CD14-positive monocyte (primary cell): ENCODE measurements around the gene PNMA1. TPM values are rescaled to one million over a fixed set of nuclear protein-coding genes. Genes with fewer than 3 reads are reported as not detected.

Experiments used
- DNase-seq, 3 donors: peaks; one replicate each; pipeline ENCODE4 v3.0.0-alpha.2; 2011 to 2022
- H2AFZ ChIP-seq: 2 replicates; pipeline ENCODE4 v1.6.0; 2012; ENCODE audit warnings: mild to moderate bottlenecking, low read depth, low read length, inconsistent platforms; ENCODE audit not compliant: insufficient read depth, poor library complexity, severe bottlenecking
- H3K27ac ChIP-seq, 2 donors: 1 replicate in 1 of 2; 2 replicates in 1 of 2; pipeline ENCODE4 v1.5.1; 2012 to 2013; ENCODE audit warnings: low read length in 2 of 2, control low read depth in 1 of 2, inconsistent platforms in 1 of 2, low read depth in 1 of 2, mild to moderate bottlenecking in 1 of 2
- H3K27me3 ChIP-seq, 2 donors: one replicate each; pipeline versions ENCODE4 v1.6.0 to v1.6.1; 2011 to 2013; ENCODE audit warnings: low read length in 2 of 2; ENCODE audit not compliant: control insufficient read depth in 2 of 2, insufficient read depth in 2 of 2
- H3K36me3 ChIP-seq, 2 donors: replicated peaks in 1 of 2; 1 replicate in 1 of 2; 2 replicates in 1 of 2; pipeline versions ENCODE4 v1.5.1 to v1.6.1; 2012 to 2013; ENCODE audit warnings: low read length in 2 of 2, control low read depth in 1 of 2, inconsistent platforms in 1 of 2, mild to moderate bottlenecking in 1 of 2; ENCODE audit not compliant: insufficient read depth in 2 of 2, control insufficient read depth in 1 of 2
- H3K4me1 ChIP-seq, 2 donors: 1 replicate in 1 of 2; 2 replicates in 1 of 2; pipeline versions ENCODE4 v1.5.1 to v1.6.1; 2012 to 2013; ENCODE audit warnings: low read length in 2 of 2, control low read depth in 1 of 2, inconsistent platforms in 1 of 2, mild to moderate bottlenecking in 1 of 2, moderate library complexity in 1 of 2; ENCODE audit not compliant: insufficient read depth in 2 of 2, control insufficient read depth in 1 of 2
- H3K4me2 ChIP-seq: replicated peaks from 2 replicates; pipeline ENCODE3; 2012; ENCODE audit warnings: low read length, moderate library complexity, mild to moderate bottlenecking; ENCODE audit not compliant: poor library complexity, severe bottlenecking; ENCODE audit errors: extremely low read depth
- H3K4me3 ChIP-seq, 3 experiments: fragments of 200-600 bp in 1 of 3; sonication (generic) in 1 of 3; replicated peaks in 1 of 3; 1 replicate in 2 of 3; 2 replicates in 1 of 3; pipeline ENCODE4 v1.5.1; 2011 to 2013; ENCODE audit warnings: low read length in 3 of 3, mild to moderate bottlenecking in 3 of 3, control low read depth in 2 of 3, low read depth in 2 of 3, inconsistent platforms in 1 of 3, moderate library complexity in 1 of 3
- H3K79me2 ChIP-seq: 2 replicates; pipeline ENCODE4 v1.6.0; 2012; ENCODE audit warnings: mild to moderate bottlenecking, control low read depth, inconsistent platforms, low read length, moderate library complexity; ENCODE audit not compliant: insufficient read depth
- H3K9ac ChIP-seq: 2 replicates; pipeline ENCODE4 v1.6.0; 2017; ENCODE audit warnings: low read length, mild to moderate bottlenecking; ENCODE audit not compliant: insufficient read depth, poor library complexity, severe bottlenecking
- H3K9me3 ChIP-seq, 2 donors: replicated peaks in 1 of 2; 1 replicate in 1 of 2; 2 replicates in 1 of 2; pipeline versions ENCODE4 v1.5.1 to v1.6.1; 2012 to 2013; ENCODE audit warnings: low read length in 2 of 2, control low read depth in 1 of 2; ENCODE audit not compliant: control insufficient read depth in 1 of 2, insufficient read depth in 1 of 2
- H4K20me1 ChIP-seq: 2 replicates; pipeline ENCODE4 v1.6.0; 2012; ENCODE audit warnings: mild to moderate bottlenecking, low read length, control low read depth, moderate library complexity; ENCODE audit not compliant: insufficient read depth
- H3K27ac Mint-ChIP-seq, 7 donors: one replicate each; pipeline ENCODE4 v1.8.0; 2020; ENCODE audit warnings: mild to moderate bottlenecking in 7 of 7, mixed read lengths in 7 of 7, moderate library complexity in 6 of 7, inconsistent platforms in 2 of 7
- H3K27me3 Mint-ChIP-seq, 3 donors: one replicate each; pipeline ENCODE4 v1.8.0; 2021 to 2022; ENCODE audit warnings: low read depth in 3 of 3, mild to moderate bottlenecking in 3 of 3, mixed read lengths in 3 of 3, moderate library complexity in 3 of 3, inconsistent platforms in 1 of 3
- H3K36me3 Mint-ChIP-seq, 2 donors: one replicate each; pipeline ENCODE4 v1.8.0; 2020; ENCODE audit warnings: mixed read lengths in 2 of 2, inconsistent platforms in 1 of 2, mild to moderate bottlenecking in 1 of 2
- H3K4me1 Mint-ChIP-seq: one replicate; pipeline ENCODE4 v1.8.0; 2020; ENCODE audit warnings: mild to moderate bottlenecking, mixed read lengths
- H3K4me3 Mint-ChIP-seq, 2 donors: one replicate each; pipeline ENCODE4 v1.8.0; 2020; ENCODE audit warnings: mild to moderate bottlenecking in 2 of 2, mixed read lengths in 2 of 2, moderate library complexity in 1 of 2
- H3K9me3 Mint-ChIP-seq, 7 donors: one replicate each; pipeline ENCODE4 v1.8.0; 2020 to 2022; ENCODE audit warnings: mixed read lengths in 7 of 7, mild to moderate bottlenecking in 6 of 7, moderate library complexity in 6 of 7, inconsistent platforms in 2 of 7
- WGBS: methylation state at CpG from one replicate; pipeline ENCODE4 v1.1.5; 2013; ENCODE audit warnings: missing lambda C conversion rate; ENCODE audit not compliant: insufficient coverage; 5-methylcytosine and 5-hydroxymethylcytosine counted together
- intact Hi-C, 2 donors: fragments of 100-400 bp; cut with micrococcal nuclease; formaldehyde crosslinking; loops; one replicate each; pipeline versions ENCODE4 v1.15.0 to v1.15.1; 2023
- polyA plus RNA-seq, 3 donors: library from polyadenylated mRNA; depleted of rRNA in 1 of 3; unstranded in 2 of 3; stranded (reverse) in 1 of 3; fragments of 300-500 nt in 2 of 3; fragments of >200 nt in 1 of 3; fragmentation: Illumina TruSeq in 2 of 3; gene quantifications; 1 replicate in 2 of 3; 2 replicates in 1 of 3; pipeline ENCODE4 v1.2.3, GENCODE V29; 2012 to 2021
- TF ChIP-seq, protein P1 (sequence below): fragments of 200-600 bp; IDR thresholded peaks from one replicate; pipeline ENCODE4 v1.8.0; 2022; ENCODE audit warnings: antibody characterized with exemption, mild to moderate bottlenecking

PNMA1 gene
- polyA plus RNA-seq, 3 donors, result 2.4 to 6.4 (median 4.4) TPM

DNA sequence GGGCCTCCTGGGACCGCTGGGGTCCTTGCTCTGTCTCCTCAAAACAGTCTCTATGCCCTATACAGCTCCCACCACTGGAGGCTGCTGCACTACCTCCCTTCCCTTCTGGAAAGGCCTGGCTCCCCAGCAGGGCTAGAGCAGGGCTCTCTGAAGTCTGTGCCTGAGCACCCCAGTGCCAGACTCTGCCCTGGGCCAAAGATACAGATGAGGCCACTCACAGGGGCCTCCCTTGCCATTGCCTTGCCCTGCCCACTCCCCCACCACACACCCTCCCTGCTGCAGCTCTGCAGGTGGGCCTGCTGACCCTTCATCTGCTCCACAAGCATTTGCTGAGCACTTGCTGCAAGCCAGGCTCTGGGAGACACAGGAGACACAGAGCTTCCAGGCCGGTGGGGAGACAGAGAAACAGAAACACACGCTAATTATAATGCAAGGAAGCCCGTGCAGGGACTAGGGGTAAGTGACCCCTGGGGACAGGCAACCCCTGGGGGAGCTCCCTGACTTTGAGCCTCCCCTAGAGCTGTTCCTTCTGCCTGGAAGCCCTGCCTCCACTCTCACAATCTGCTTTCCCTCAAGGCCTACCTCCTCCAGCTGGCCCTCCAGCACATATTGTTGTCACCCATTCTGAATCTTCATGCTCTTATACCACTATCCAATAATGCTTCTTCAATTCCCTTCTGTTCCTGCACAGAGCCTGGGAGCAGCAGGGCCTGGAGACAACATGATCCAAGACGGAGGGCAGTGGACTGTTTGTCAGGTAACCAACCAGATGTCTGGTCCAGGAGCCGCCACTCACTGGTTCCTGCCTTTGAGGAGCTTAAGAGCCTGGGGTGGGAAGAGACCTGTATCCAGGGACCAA lies 32.6 kb upstream of the PNMA1 start:
- H3K27me3 Mint-ChIP-seq, result no peaks in the 10 kb centered on the region
- Histone ChIP-seq H3K27me3 (no peaks in the 10 kb centered on the region), H3K4me2 (no peak overlapping the region), H3K4me3 (no peak overlapping the region), H3K9ac (no peak overlapping the region), H3K4me1 (peaks cover 83 to 96% of the 10 kb centered on the region in 2 donors), H4K20me1 (peaks cover 100% of the 10 kb centered on the region), H3K79me2 (peaks cover 100% of the 10 kb centered on the region), H3K27ac (peak overlapping the region; percentile 8 to 93), H2AFZ (no peak overlapping the region), H3K9me3 (no peaks in the 10 kb centered on the region), H3K36me3 (peaks cover 0 to 6% of the 10 kb centered on the region in 2 donors)
- peak overlapping the region in 1 of 2 donors; percentile 36 for H3K4me3 Mint-ChIP-seq
- peak in 1 of 3 donors; percentile 8 for DNase-seq
- intact Hi-C loops, result no loop called here
- WGBS, result 63% methylated on average over 6 of the region's 6 CpGs
- TF ChIP-seq, protein P1, sequence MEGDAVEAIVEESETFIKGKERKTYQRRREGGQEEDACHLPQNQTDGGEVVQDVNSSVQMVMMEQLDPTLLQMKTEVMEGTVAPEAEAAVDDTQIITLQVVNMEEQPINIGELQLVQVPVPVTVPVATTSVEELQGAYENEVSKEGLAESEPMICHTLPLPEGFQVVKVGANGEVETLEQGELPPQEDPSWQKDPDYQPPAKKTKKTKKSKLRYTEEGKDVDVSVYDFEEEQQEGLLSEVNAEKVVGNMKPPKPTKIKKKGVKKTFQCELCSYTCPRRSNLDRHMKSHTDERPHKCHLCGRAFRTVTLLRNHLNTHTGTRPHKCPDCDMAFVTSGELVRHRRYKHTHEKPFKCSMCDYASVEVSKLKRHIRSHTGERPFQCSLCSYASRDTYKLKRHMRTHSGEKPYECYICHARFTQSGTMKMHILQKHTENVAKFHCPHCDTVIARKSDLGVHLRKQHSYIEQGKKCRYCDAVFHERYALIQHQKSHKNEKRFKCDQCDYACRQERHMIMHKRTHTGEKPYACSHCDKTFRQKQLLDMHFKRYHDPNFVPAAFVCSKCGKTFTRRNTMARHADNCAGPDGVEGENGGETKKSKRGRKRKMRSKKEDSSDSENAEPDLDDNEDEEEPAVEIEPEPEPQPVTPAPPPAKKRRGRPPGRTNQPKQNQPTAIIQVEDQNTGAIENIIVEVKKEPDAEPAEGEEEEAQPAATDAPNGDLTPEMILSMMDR, result peak; percentile 12
- peaks cover 99% of the 10 kb centered on the region for H3K4me1 Mint-ChIP-seq
- peaks cover 3 to 9% of the 10 kb centered on the region in 2 donors for H3K36me3 Mint-ChIP-seq
- peak overlapping the region in 5 of 7 donors; percentile 25 to 74 (median 46) for H3K27ac Mint-ChIP-seq
- no peaks in the 10 kb centered on the region for H3K9me3 Mint-ChIP-seq

- H3K9ac ChIP-seq, result peak overlapping the region; percentile 66
- H3K27me3 Mint-ChIP-seq, result no peaks in the 10 kb centered on the region
- peak in 1 of 3 donors; percentile 2 for DNase-seq
- H3K36me3 ChIP-seq, result peaks cover 0 to 6% of the 10 kb centered on the region in 2 donors
- 91% methylated on average over 4 of the region's 7 CpGs for WGBS
- H3K4me1 Mint-ChIP-seq, result peaks cover 99% of the 10 kb centered on the region
- H3K4me2 ChIP-seq, result peak overlapping the region; percentile 1
- intact Hi-C loops, result no loop called here
- H3K36me3 Mint-ChIP-seq, result peaks cover 3 to 9% of the 10 kb centered on the region in 2 donors
- H3K9me3 ChIP-seq, result no peaks in the 10 kb centered on the region
- H3K27ac Mint-ChIP-seq, result peak overlapping the region; percentile 20 to 93 (median 88)
- H4K20me1 ChIP-seq, result peaks cover 100% of the 10 kb centered on the region
- H3K9me3 Mint-ChIP-seq, result no peaks in the 10 kb centered on the region
- H3K4me3 ChIP-seq, result peak overlapping the region in 1 of 3 experiments; percentile 5
- peaks cover 83 to 96% of the 10 kb centered on the region in 2 donors for H3K4me1 ChIP-seq
- TF ChIP-seq, protein P1, result no peak
- peak overlapping the region; percentile 78 to 93 for H3K27ac ChIP-seq
- H2AFZ ChIP-seq, result no peak overlapping the region
- H3K79me2 ChIP-seq, result peaks cover 98% of the 10 kb centered on the region
- no peaks in the 10 kb centered on the region for H3K27me3 ChIP-seq
- H3K4me3 Mint-ChIP-seq, result no peak overlapping the region
Observed at GRCh38 chr14:73745571-73746519, 31.7 kb upstream of the PNMA1 start.
